Measurements from ENCODE around the gene PARD3.

- TF ChIP-seq FOXM1 (IDR thresholded peaks at IDR 0.05; ENCODE audit: borderline replicate concordance) (no peak), ARNT (IDR thresholded peaks at IDR 0.05) (no peak), SP1 (IDR thresholded peaks at IDR 0.05) (no peak), CTBP1 (IDR thresholded peaks at IDR 0.05; ENCODE audit: borderline replicate concordance) (no peak), SUZ12 (IDR thresholded peaks at IDR 0.05) (no peak), ZNF384 (IDR thresholded peaks at IDR 0.05) (no peak), PKNOX1 (IDR thresholded peaks at IDR 0.05) (no peak), NFRKB (IDR thresholded peaks at IDR 0.05) (no peak), BHLHE40 (IDR thresholded peaks at IDR 0.05; ENCODE audit: borderline replicate concordance) (no peak), HDGF (IDR thresholded peaks at IDR 0.05; ENCODE audit: borderline replicate concordance) (no peak), FOXK2 (IDR thresholded peaks at IDR 0.05) (no peak)
Measured at GRCh38 chr10:34359435-34359813, 455.7 kb downstream of the PARD3 start.
